Dermis blood vessel endothelial cell (primary cell): Measurements from ENCODE around the gene BAZ1A. TPM values are rescaled to one million over a fixed set of nuclear protein-coding genes. Genes with fewer than 3 reads are reported as not detected.
"Not testable (repeated sequence)": the region's sequence is repeated elsewhere in the genome, so short reads cannot be mapped to it uniquely, and the experiment has no call there.

Source experiments
- DNase-seq: peaks from one replicate; pipeline ENCODE4 v3.0.0; 2010
- total RNA-seq: library from RNA; depleted of rRNA; stranded (reverse); fragments of >200 nt; gene quantifications from 2 replicates; pipeline ENCODE4 v1.2.3, GENCODE V29; 2014

The BAZ1A gene
- total RNA-seq, 1 donor from 2014 or later: 54.8 TPM

- DNase-seq: peak; percentile 15
These were observed 94.5 kb downstream of the BAZ1A start for GRCh38 chr14:34780646-34781045.

DNA sequence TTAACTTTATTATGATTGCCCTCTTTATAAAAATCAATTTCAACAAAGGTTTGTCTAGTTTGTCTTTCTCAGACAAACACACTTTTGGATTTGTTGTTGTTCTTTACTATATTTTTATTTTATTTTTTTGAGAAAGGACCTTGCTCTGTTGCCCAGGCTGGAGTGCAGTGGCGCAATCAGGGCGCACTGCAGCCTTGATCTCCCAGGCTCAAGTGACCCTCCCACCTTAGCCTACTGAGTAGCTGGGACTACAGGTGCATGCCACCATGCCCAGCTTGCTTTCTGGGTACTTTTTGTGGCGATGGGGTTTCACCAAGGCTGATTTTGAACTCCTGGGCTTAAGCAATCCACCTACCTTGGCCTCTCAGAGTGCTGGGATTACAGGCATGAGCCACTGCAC lies 96.4 kb downstream of the BAZ1A start:
- DNase-seq: no peak

DNA sequence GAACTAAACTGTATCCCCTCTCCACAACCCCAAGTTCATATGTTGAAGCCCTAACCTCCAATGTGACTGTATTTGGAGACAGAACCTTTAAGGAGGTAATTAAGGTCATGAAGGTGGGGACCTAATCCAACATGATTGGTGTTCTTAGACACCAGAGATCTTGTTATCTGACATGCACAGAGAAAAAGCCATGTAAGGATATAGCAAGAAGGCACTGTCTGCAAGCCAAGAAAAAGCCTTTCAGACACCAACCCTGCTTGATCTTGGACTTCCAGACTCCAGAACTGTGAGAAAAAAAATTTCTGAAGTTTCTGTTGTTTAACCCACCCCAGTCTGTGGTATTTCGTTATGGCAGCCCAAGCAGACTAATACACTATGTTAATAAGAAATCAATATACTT lies 98.5 kb downstream of the BAZ1A start:
- DNase-seq: no peak

DNA sequence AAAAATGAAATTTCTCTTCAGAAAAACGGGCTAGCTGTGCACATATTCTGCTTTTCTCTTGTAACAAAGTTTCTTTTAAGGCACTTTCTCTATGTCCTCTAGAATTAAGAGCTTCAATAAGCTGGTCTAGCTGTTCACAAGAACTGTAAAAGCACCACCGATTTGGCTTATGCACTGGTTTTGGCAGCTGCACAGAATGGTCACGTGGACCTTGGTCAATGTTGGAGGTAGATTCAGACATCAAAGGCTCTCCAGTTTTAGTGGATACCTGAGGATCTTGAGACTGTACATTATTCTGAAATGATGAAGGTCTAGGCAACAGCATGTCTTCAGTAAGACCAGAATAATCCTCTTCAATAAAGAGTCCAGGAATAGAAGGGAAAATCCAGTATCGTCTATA lies 99.2 kb downstream of the BAZ1A start:
- no peak for DNase-seq

DNA sequence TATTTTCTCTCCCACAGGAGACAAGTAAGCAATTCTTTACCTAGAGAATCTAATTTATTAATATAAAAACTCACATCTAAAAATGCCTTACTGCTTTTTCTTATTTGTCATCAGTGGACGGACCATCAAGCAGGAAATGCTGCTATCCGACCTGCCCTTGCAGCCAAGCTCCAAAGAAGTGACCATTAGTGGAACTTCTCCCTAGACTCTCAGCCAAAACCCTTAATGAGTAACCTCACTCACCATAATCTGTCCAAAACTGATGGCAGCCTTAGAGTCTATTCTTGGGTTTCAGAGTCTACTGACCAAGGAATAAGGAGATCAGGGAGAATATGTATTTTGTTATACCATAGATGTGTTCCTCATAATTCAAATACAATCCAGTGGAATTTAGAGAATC lies 99.8 kb downstream of the BAZ1A start:
- no peak for DNase-seq

GRCh38 chr14:34770901-34771300 lies 104.3 kb downstream of the BAZ1A start:
- DNase-seq: no peak

GRCh38 chr14:34766606-34767005 lies 108.6 kb downstream of the BAZ1A start:
- no peak for DNase-seq

DNA sequence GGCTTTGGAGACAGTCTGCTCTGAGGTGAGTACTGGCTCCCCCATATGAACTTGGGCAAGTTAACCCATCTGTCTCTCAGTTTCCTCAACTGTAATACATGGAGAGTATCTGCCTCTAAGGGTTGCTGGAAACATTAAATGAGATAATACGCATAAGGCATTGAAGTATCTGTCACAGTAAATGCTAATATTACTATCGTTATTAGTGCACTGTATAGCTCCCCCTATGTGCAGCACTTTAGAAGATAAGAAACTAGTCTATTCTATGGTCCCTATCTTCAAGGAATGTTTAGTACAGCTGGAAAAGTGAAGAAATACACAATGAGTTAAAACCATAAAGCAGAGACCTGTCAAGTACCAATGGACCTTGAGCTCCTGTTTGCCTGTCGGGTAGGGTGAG lies 109.1 kb downstream of the BAZ1A start:
- peak; percentile 6 for DNase-seq

GRCh38 chr14:34755215-34755614 lies 119.9 kb downstream of the BAZ1A start:
- no peak for DNase-seq

GRCh38 chr14:34754687-34755086 lies 120.5 kb downstream of the BAZ1A start:
- DNase-seq: no peak

DNA sequence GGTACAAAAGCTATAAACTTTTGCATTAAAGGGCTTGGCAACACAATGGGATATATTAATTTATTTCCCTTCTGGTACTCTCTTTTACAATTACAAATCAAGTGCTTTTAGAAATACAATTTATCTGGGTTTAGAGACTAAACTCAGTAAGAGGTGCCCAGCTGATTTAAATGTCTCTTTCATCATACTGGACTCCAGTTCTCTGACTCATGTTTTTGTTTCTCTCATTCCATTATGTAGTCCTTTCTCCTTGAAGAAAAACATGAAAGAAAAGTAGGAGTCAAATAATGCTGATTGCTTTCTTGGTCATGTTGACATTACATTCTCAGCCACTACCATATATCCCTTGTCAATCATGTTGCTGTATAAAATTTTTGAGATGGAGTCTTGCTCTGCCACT lies 124.5 kb downstream of the BAZ1A start:
- peak; percentile 2 for DNase-seq

GRCh38 chr14:34750233-34750632 lies 124.9 kb downstream of the BAZ1A start:
- DNase-seq: no peak

GRCh38 chr14:34749408-34749807 lies 125.8 kb downstream of the BAZ1A start:
- no peak for DNase-seq

GRCh38 chr14:34742270-34743115 lies 132.7 kb downstream of the BAZ1A start:
- no peak for DNase-seq

DNA sequence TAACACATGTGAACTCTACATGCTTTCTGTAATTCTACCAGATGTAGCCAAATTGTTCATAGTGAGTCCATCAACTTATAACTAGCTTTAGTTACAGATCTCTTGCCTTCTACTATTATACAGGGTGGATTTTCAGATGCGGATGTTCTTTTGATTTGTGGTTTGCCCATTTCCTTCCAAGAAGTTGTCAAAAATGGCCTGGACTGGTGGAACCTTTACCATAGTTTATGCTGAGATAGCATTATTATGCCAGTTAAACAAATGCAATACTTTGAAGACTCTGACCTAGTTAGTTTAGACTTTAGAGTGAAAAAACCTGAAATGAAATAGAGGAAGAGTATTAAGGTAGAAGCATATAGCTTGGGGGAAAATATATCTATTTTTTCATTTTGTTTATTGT lies 133.3 kb downstream of the BAZ1A start:
- no peak for DNase-seq

GRCh38 chr14:34740139-34740538 lies 135.0 kb downstream of the BAZ1A start:
- not testable (repeated sequence) for DNase-seq

DNA sequence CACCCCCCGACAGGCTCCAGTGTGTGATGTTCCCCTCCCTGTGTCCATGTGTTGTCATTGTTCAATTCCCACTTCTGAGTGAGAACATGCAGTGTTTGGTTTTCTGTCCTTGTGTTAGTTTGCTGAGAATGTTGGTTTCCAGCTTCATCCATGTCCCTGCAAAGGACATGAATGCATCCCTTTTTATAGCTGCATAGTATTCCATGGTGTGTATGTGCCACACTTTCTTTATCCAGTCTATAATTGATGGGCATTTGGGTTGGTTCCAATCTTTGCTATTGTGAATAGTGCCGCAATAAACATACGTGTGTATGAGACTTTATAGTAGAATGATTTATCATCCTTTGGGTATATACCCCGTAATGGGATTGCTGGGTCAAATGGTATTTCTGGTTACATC lies 138.1 kb downstream of the BAZ1A start:
- DNase-seq: not testable (repeated sequence)

- no peak for DNase-seq
These were observed 141.9 kb downstream of the BAZ1A start for GRCh38 chr14:34733245-34733644.

DNA sequence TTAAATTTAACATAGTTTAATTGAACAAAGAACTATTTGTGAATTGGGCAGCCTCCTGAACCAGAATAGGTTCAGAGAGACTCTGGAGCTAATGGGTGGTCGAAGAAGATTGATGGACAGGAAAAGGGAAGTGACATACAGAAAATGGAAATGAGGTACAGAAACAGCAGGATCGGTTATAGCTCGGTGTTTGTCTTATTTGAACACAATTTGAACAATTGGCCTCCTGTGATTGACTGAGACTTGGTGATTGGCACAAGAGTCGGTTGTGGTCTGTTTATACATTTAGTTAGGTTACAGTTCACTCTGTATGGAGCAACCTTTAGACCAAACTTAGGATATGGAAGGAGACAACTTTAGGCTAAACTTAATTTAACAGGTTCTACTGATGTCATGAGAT lies 142.4 kb downstream of the BAZ1A start:
- DNase-seq: no peak

DNA sequence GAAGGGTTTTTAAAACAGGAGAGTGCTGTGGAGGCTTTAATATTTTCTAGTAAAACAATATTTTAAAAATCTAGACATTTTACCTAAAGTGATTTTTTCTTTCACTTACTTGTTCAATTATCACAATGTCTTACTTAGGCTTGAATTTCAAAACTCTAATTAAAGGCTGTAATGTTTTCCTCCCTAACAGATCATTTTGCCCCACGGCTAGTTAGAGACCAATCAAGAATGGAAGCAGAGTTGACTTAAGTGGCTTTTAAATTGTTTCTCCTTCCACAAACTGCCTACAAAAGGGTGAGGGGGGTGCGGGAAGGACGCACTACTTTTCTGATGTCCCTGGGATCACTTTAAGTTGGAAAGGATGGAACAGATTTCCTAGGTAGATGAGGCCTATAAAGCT lies 151.3 kb downstream of the BAZ1A start:
- no peak for DNase-seq

GRCh38 chr14:34722723-34723545 lies 152.2 kb downstream of the BAZ1A start:
- peak; percentile 78 for DNase-seq

DNA sequence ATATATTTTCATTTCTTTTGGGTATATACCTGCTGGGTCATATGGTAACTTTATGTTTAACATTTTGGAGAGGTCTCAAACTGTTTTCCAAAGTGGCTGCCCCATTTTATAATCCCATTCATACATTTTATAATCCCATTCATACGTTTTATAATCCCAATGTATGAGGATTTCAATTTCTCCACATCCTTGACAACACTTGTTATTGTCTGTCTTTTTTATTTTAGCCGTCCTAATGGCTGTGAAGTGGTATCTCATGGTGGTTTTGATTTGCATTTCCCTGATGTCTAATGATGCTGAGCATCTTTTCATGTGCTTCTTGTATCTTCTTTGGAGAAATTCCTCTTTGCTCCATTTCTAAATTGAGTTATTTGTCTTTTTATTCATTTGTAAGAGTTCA lies 154.0 kb downstream of the BAZ1A start:
- DNase-seq: no peak

GRCh38 chr14:34718750-34719304 lies 156.3 kb downstream of the BAZ1A start:
- DNase-seq: no peak
